Kidney epithelial cell (primary cell): Measurements from ENCODE around the gene NRAS. TPM values are rescaled to one million over a fixed set of nuclear protein-coding genes. Genes with fewer than 3 reads are reported as not detected.

ENCODE experiments used
- DNase-seq: peaks from one replicate; pipeline ENCODE4 v3.0.0-alpha.2; 2010; ENCODE audit warnings: low read depth
- H3K27me3 ChIP-seq: 2 replicates; pipeline ENCODE4 v1.6.0; 2011; ENCODE audit warnings: low read length; ENCODE audit not compliant: control insufficient read depth, insufficient read depth
- H3K36me3 ChIP-seq: 2 replicates; pipeline ENCODE4 v1.5.1; 2011; ENCODE audit warnings: low read length; ENCODE audit not compliant: control insufficient read depth, insufficient read depth
- H3K4me3 ChIP-seq: 2 replicates; pipeline ENCODE4 v1.5.1; 2011; ENCODE audit warnings: low read depth, mild to moderate bottlenecking, control low read depth, low read length
- total RNA-seq: library from RNA; depleted of rRNA; stranded (reverse); fragments of >200 nt; gene quantifications from 2 replicates; pipeline ENCODE4 v1.2.3, GENCODE V29; 2015
- TF ChIP-seq, protein P1 (sequence below): IDR thresholded peaks from 2 replicates; pipeline ENCODE4 v1.5.1; 2011; ENCODE audit warnings: mild to moderate bottlenecking, moderate library complexity, low read length, control low read depth, inconsistent platforms; ENCODE audit not compliant: insufficient read depth, poor library complexity, severe bottlenecking

NRAS gene
- total RNA-seq, 1 donor from 2014 or later, result 85.1 TPM

DNA sequence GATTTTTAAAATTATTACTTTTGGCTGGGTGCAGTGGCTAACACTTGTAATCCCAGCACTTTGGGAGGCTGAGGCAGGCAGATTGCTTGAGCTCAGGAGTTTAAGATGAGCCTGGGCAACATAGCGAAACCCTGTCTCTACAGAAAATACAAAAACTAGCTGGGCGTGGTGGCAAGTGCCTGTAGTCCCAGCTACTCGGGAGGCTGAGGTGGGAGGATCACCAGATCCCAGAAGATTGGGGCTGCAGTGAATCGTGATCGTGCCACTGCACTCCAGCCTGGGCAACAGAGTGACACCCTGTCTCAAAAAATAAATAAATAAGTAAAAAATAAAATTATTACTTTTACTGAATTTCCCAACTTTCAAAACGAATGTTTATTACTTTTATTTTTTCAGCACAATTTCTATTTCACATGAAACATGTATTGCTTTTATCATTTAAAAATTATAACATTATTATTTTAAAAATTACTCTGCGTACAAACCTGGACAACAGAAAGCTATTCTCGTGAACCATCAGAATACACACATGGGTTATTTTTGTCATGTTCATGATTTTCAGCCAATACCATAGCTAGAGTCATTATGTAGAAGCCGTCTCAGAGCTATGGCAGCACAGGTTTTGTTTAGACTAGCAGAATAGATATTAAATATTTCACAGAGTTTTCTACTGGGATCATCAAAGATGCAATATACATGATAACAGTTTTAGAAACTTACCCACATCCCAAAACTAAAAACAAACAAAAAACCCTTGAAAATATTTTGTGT is 21.8 kb downstream of the NRAS start:
- DNase-seq, result no peak
- H3K27me3 ChIP-seq, result no peaks in the 10 kb centered on the region
- TF ChIP-seq, protein P1, sequence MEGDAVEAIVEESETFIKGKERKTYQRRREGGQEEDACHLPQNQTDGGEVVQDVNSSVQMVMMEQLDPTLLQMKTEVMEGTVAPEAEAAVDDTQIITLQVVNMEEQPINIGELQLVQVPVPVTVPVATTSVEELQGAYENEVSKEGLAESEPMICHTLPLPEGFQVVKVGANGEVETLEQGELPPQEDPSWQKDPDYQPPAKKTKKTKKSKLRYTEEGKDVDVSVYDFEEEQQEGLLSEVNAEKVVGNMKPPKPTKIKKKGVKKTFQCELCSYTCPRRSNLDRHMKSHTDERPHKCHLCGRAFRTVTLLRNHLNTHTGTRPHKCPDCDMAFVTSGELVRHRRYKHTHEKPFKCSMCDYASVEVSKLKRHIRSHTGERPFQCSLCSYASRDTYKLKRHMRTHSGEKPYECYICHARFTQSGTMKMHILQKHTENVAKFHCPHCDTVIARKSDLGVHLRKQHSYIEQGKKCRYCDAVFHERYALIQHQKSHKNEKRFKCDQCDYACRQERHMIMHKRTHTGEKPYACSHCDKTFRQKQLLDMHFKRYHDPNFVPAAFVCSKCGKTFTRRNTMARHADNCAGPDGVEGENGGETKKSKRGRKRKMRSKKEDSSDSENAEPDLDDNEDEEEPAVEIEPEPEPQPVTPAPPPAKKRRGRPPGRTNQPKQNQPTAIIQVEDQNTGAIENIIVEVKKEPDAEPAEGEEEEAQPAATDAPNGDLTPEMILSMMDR, result no peak
- no peaks in the 10 kb centered on the region for H3K36me3 ChIP-seq
- no peak overlapping the region for H3K4me3 ChIP-seq

DNA sequence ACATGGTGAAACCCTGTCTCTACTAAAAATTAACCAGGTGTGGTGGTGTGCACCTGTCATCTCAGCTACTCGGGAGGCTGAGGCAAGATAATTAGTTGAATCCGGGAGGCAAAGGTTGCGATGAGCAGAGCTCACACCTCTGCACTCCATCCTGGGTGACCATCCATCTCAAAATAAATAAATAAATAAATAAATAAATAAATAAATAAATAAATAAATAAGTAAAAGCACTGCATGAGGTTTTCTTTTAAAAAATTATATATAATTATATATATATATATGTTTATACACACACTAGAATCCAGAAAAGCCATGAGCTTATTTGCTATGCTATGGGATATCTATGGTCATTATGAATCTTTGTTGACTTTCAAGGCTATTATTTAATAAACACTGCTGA is 23.6 kb downstream of the NRAS start:
- no peak for DNase-seq
- no peaks in the 10 kb centered on the region for H3K36me3 ChIP-seq
- H3K27me3 ChIP-seq, result no peaks in the 10 kb centered on the region
- H3K4me3 ChIP-seq, result no peak overlapping the region
- TF ChIP-seq, protein P1, result no peak

DNA sequence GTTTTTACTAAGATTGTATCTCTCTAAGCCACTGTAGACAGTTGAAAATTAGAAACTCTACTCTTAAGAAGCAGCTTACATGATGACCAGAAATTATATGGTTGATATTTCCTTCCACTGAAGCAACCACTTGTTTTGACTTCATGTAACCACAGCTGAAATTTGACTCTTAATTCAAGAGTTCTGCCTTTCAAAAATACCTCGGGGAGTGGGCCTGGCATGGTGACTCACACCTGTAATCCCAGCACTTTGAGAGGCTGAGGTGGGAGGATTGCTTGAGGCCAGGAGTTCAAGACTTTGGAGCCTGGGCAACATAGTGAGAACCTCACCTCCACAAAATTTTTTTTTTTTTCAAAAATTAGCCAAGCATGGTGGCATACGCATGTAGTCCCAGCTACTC is 25.5 kb downstream of the NRAS start:
- TF ChIP-seq, protein P1, result no peak

DNA sequence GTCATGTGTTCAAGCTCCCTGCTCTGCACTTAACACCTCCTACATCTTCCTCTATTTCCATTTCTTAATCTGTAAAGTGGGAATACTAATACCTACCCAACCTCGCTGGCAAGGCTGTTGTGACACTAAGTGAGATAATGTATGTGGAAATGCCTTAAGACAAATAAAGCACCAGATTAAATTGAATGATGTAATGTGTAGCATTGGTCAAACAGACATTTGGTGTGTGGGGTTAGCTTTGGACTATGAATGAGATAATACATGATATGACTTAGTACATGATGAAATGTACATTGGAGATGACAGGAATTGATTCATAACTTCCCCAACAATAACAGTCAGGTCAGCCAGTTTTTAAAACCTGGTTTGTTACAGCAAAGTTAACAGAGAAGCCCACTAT is 26.4 kb downstream of the NRAS start:
- Histone ChIP-seq H3K27me3 (peaks cover 2% of the 10 kb centered on the region), H3K36me3 (no peaks in the 10 kb centered on the region), H3K4me3 (no peak overlapping the region)
- TF ChIP-seq, protein P1, result no peak
- no peak for DNase-seq

More for the DNA sequence above, 25.5 kb downstream of the NRAS start:
- H3K4me3 ChIP-seq, result no peak overlapping the region
- no peaks in the 10 kb centered on the region for H3K36me3 ChIP-seq
- no peak for DNase-seq
- peaks cover 2% of the 10 kb centered on the region for H3K27me3 ChIP-seq

DNA sequence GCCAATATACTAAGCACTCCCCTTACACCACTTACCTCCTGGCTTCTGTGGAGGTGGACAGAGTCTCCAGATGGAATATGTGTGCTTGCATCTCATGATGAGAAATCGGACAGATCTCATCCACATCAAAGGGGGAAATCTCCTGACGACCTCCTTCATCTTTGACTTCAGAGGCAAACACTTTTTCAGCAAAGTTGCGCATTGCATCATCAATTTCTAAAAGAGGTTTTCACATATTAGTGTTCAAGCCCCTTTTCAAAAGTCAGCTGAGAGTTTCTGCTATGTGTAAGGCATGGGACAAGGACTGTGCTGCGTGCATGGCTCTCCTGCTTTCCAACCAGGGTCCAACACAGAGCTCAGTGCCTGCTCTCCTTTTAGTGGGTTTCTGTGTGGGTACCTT is 28.0 kb downstream of the NRAS start:
- DNase-seq, result no peak
- H3K4me3 ChIP-seq, result no peak overlapping the region
- peaks cover 2% of the 10 kb centered on the region for H3K27me3 ChIP-seq
- no peaks in the 10 kb centered on the region for H3K36me3 ChIP-seq
- TF ChIP-seq, protein P1, result no peak

DNA sequence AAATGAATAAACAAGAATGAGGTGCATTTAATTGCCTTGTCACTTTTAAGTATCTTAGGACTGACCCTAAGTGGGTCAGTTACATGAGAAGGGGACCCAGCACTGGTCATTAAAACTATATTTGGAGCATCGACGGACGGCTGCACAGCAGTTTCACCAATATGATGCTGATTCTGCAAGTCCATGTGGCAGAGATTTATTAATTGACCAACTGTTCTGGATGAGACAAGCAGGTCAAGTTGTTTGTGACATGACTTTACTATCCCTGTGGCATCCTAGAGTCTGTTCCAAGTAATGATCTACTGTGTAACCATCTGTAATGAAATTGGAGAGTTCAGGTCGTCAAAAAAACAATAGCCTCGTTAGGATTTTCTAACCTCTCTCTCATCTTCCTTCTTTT is 30.7 kb downstream of the NRAS start:
- DNase-seq, result no peak
- Histone ChIP-seq H3K4me3 (no peak overlapping the region), H3K27me3 (peaks cover 2% of the 10 kb centered on the region), H3K36me3 (no peaks in the 10 kb centered on the region)
- TF ChIP-seq, protein P1, result no peak
